Heart left ventricle (tissue), 13 donors: ENCODE data around the gene MCTP1.

Experiments
- CTCF ChIP-seq, 12 donors: fragments of 200-600 bp; sonication (generic) in 4 of 12; IDR thresholded peaks; one replicate each; pipeline versions ENCODE4 v1.5.0 to v1.8.0; 2018 to 2022; ENCODE audit warnings: antibody characterized with exemption in 12 of 12, mild to moderate bottlenecking in 5 of 12
- POLR2A ChIP-seq, 2 donors: fragments of 450-650 bp; IDR thresholded peaks; one replicate each; pipeline ENCODE4 v1.6.1; 2017; ENCODE audit warnings: antibody characterized with exemption in 2 of 2, mild to moderate bottlenecking in 2 of 2, moderate library complexity in 2 of 2
- donor health status: ischemic (EF 13 %, LVEDD 7.1; RV severe dilation, severe dysfunction).
- donor health status: DM: no; HTN: yes; CAD: no.
- donor health status: DM: no; HTN: no; CAD: no.
- donor health status: ischemic (EF 25% LVEDD 6.9; RV normal size, moderate dysfunction).
- donor health status: ischemic (EF 25% LVEDD 5.7; RV mildly dilated, moderate dysfunction).
- donor health status: ischemic (EF 35%, LVEDD 5.7; RV mildly dilated, moderate dysfunction).
- donor health status: nonischemic (EF 11% LVEDD 7.7; RV severe dilation, severe dysfunction).
- donor health status: DM: yes; HTN: yes; CAD: no.
- donor health status: PGD.
- donor health status: ischemic (EF 29% LVEDD 5.4; RV normal size, mild dysfunction).
- donor health status: nonischemic (EF 23%, LVEDD 6.1; RV moderate dilation, normal function).

- TF ChIP-seq CTCF (IDR thresholded peaks at IDR 0.05) (no peak), POLR2A (IDR thresholded peaks at IDR 0.05) (no peak)
Measured at GRCh38 chr5:94890907-94891306, 394.0 kb downstream of the MCTP1 start.
